Stimulated activated CD4-positive, alpha-beta T cell treated with anti-CD3 and anti-CD28 coated beads, Interleukin-12 subunit alpha, Interleukin-12 subunit beta, amount 100 ng/mL, for 24 hours (primary cell): ENCODE measurements around the gene TNFSF8.

Source experiments
- DNase-seq, 2 experiments: peaks; one replicate each; pipeline ENCODE4 v3.0.0-alpha.2; 2020; ENCODE audit warnings: low read depth in 2 of 2

Gene TNFSF8, protein sequence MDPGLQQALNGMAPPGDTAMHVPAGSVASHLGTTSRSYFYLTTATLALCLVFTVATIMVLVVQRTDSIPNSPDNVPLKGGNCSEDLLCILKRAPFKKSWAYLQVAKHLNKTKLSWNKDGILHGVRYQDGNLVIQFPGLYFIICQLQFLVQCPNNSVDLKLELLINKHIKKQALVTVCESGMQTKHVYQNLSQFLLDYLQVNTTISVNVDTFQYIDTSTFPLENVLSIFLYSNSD

GRCh38 chr9:114930056-114930812 lies at the start of gene TNFSF8:
TSS of gene TNFSF8 (minus strand) at chr9:114930591. CDS start at chr9:114930303, 288 bp downstream.
- peak; percentile 48 to 64 for DNase-seq

GRCh38 chr9:114973216-114973615 lies 42.8 kb upstream of the TNFSF8 start:
- DNase-seq: no peak

DNA sequence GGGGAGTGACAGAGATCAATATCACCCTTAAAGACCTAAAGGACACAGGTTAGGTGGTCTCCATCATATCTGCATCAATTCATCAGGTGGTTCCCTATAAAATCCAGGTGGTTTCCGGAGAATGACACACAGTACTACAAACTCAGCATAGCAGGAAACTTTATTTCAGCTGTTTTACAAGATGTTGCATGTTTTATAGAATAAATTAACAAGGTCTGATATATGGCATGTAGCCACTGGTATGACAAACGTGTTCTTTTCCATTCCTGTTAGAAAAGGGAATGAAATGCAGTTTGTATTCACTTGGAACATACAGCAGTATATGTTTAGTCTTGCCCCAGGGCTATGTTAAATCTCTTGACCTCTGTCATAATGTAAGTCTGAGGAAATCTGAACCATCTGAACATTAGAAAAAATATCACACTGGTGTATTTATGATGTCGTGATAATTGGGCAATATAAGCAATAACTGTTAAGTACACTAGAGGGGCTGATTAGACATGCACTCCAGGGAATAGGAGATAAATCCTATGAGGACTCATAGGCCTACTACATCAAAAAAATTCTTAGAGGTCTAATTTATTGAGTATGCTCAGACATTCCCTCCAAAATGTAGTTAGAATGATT lies 42.2 kb upstream of the TNFSF8 start:
- no peak for DNase-seq

- DNase-seq: no peak
Observed at GRCh38 chr9:114969269-114969668, 38.9 kb upstream of the TNFSF8 start.

GRCh38 chr9:114968671-114969070 lies 38.3 kb upstream of the TNFSF8 start:
- DNase-seq: no peak

- DNase-seq: no peak
Observed at GRCh38 chr9:114965564-114965963, 35.2 kb upstream of the TNFSF8 start.

DNA sequence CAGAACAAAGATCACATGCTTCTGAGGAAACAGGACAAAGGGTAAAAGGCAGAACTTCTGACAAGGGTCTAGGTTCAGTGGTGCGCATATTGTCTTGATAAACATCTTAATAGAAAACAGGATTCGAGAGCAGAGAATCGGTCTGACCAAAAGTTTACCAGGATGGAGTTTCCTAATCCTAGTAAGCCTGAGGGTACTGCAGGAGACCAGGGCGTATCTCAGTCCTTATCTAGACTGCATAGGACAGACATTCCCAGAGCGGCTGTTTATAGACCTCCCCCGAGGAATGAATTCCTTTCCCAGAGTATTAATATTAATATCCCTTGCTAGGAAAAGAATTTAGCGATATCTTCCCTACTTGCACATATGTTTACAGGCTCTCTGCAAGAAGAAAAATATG lies 32.4 kb upstream of the TNFSF8 start:
- no peak for DNase-seq

GRCh38 chr9:114960276-114960675 lies 29.9 kb upstream of the TNFSF8 start:
- DNase-seq: no peak

- DNase-seq: no peak
Observed at GRCh38 chr9:114958844-114959235, 28.4 kb upstream of the TNFSF8 start.

DNA sequence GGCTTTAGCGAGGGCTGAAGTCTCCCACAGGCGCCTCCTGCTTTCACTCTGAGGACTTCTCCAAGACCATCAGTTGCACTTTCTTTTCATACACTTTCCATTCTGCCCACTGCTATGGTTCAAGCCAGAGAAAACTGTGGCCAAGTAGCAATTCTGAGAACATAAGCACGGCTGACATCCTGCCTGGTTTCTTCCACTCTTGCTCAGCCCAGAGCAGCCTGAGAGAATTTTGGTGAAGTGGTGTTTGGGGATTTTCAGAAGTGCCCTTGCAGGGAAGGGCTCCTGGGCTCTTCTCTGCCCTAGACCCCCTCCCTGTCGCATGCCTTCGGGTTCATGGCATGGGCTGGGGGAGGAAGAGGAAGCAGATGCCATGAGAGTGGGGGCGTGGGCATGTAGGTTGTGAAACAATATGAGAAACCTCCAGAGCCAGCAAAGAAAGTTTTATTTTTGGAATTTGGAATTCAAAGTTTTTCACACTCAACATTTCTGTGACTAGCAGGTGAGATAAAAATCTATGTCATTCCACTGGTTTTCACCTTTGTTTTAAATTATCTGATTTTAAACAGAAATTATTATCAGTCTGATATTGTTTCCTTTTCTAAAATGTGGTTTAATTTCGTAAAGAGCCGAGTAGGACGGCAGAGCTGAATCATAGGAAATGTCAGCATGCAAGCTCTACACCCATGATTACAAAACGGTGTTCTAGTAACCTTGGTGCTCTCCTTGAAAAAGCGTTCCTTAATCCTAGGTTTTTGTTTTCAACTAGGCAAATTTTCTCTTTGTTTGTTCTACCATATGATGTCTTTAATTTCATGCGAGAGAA lies 27.8 kb upstream of the TNFSF8 start:
- peak; percentile 16 to 47 for DNase-seq

DNA sequence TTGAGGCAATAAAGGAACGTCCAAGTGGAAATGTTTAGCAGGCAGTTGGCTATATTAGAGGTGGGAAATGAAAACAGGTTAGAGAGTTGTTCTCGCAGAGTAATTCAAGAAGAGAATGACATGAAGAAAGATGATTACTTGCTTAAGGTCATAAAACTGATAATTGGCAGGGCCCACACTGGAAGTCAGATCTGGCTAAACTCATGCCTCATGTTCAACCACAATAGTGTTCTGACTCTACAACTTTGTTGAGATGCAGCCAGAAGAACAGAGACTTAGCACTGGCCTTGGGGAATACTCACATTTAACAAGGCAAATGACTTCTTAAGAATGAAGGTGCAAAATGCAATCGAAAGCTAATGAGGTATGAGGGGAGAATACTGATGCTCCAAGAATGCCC lies 27.2 kb upstream of the TNFSF8 start:
- no peak for DNase-seq

DNA sequence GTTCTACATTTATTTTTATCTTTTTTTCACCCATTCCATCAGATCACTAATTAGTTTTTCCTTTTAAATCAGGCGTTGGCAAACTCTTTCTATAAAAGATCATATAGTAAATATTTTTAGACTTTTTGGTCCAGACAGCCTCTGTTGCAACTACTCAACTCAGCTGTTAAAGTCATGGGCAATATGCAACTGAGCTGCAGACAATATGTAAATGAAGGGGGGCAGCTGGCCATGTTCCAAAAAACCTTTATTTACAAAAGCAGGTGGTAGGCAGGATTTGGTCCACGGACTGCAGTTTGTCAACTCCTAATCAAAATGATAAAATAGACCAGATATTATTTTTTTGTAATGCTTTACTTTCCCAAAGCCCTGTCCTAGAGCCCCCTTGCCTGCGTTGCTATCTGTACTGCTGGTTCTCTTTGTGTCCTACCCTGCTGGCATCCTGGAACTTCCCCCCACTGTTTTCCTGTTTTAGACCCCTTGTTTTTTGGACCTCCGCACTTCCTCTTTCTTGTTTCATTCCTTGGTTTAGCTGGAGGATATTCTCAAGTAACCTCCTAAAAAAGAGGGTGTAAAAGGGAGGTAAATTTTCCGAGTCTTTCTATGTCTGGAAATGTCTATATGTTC lies 24.7 kb upstream of the TNFSF8 start:
- DNase-seq: no peak

DNA sequence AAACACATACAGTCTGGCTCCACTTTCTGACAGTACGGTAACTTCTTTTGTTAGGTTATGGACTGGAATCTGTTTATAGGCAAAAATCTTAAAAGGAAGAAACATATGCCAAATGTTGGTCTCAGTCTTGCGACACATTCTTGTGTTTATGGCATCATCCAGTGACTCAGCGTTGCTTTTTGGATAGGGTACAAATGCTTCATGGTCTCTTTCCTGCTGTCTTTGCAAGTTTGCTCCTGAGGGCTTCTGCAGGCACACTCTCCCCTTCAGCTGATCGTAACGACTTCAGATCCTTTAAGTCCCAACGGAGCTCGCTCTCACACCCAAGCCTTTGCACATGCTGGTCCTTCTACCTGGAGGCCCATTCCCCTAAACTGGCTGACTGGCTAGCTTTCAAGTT lies 23.6 kb upstream of the TNFSF8 start:
- DNase-seq: no peak

DNA sequence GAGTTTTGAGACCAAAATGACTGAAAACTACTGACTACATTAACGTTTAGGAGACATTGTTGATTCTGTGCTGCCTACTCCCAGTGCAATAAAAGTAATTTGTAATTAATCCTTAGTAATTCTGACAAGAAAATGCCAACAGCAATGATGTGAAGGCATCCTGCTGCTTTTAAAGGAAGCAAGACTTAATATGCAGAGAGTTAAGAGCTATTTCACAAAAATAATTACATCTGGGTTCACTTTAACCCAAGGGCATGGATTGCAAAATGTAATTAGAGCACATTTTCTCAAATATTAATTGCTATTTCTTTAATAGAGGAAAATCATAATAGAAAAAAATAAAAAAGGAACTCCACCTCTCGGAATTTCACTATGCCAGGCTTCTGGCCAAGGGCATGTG lies 22.7 kb upstream of the TNFSF8 start:
- DNase-seq: no peak

- no peak for DNase-seq
Observed at GRCh38 chr9:114950761-114951160, 20.4 kb upstream of the TNFSF8 start.

GRCh38 chr9:114947058-114947457 lies 16.7 kb upstream of the TNFSF8 start:
- no peak for DNase-seq

GRCh38 chr9:114945616-114946412 lies 15.4 kb upstream of the TNFSF8 start:
- no peak for DNase-seq

- no peak for DNase-seq
Observed at GRCh38 chr9:114941376-114941775, 11.0 kb upstream of the TNFSF8 start.

- DNase-seq: no peak
Observed at GRCh38 chr9:114938687-114939575, 8.5 kb upstream of the TNFSF8 start.

DNA sequence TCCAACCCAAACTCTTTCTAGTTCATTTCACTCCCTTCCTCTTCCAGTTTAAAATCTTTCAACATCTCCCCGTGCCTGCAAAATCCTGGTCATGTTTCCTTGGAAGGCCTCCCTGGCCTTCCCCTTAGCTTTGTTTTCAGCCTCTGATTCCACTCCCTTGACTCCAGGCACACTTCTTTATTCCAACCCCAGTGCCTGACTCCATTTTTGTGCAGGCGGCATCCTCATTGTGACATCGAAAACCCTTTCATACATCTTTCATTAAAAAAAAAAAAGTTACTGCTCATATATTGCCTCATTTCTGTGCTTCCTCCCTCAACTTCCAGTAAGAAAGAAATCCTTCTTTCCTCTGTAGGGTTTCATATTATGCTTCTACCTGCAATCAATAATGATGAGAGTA lies 7.1 kb upstream of the TNFSF8 start:
- DNase-seq: no peak
